Smooth muscle cell (in vitro differentiated cells): ENCODE results near the gene MYO18B. TPM values are rescaled to one million over a fixed set of nuclear protein-coding genes. Genes with fewer than 3 reads are reported as not detected.

Experiments used
- DNase-seq: peaks from one replicate; lab custom pipeline; 2025; ENCODE audit not compliant: unreplicated experiment; lab: John Stamatoyannopoulos, UW
- H2AFZ ChIP-seq: fragments of 200-600 bp; sonication (generic); 2 replicates; pipeline ENCODE4 v1.6.0; 2016; ENCODE audit warnings: antibody characterized with exemption, low read depth, mild to moderate bottlenecking
- H3F3A ChIP-seq: fragments of 200-600 bp; sonication (generic); 2 replicates; pipeline ENCODE4 v1.6.0; 2017; ENCODE audit warnings: antibody characterized with exemption, low read depth
- H3K27ac ChIP-seq: fragments of 200-600 bp; sonication (generic); 2 replicates; pipeline ENCODE4 v1.5.1; 2016; ENCODE audit warnings: low read depth, mild to moderate bottlenecking
- H3K27me3 ChIP-seq: fragments of 200-600 bp; sonication (generic); 2 replicates; pipeline ENCODE4 v1.6.1; 2016; ENCODE audit warnings: low read depth, mild to moderate bottlenecking
- H3K36me3 ChIP-seq: fragments of 200-600 bp; sonication (generic); 2 replicates; pipeline ENCODE4 v1.5.1; 2016; ENCODE audit warnings: low read depth
- H3K4me1 ChIP-seq: fragments of 200-600 bp; sonication (generic); 2 replicates; pipeline ENCODE4 v1.5.1; 2016; ENCODE audit warnings: low read depth
- H3K4me2 ChIP-seq: fragments of 200-600 bp; sonication (generic); 2 replicates; pipeline ENCODE4 v1.6.0; 2016; ENCODE audit warnings: mild to moderate bottlenecking
- H3K4me3 ChIP-seq: fragments of 200-600 bp; sonication (generic); 2 replicates; pipeline ENCODE4 v1.5.1; 2016; ENCODE audit warnings: mild to moderate bottlenecking
- H3K79me2 ChIP-seq: fragments of 200-600 bp; sonication (generic); 2 replicates; pipeline ENCODE4 v1.6.0; 2016; ENCODE audit warnings: low read depth, mild to moderate bottlenecking
- H3K9ac ChIP-seq: fragments of 200-600 bp; sonication (generic); 2 replicates; pipeline ENCODE4 v1.6.0; 2016; ENCODE audit warnings: low read depth
- H3K9me3 ChIP-seq: fragments of 200-600 bp; sonication (generic); replicated peaks from 2 replicates; pipeline ENCODE4 v1.5.1; 2016; ENCODE audit warnings: low read depth
- H4K20me1 ChIP-seq: fragments of 200-600 bp; sonication (generic); 2 replicates; pipeline ENCODE4 v1.6.0; 2016; ENCODE audit warnings: low read depth
- WGBS: methylation state at CpG from one replicate; pipeline ENCODE4 v1.1.7; 2016; ENCODE audit warnings: low lambda C conversion rate; 5-methylcytosine and 5-hydroxymethylcytosine counted together
- polyA plus RNA-seq: library from polyadenylated mRNA; unstranded; fragments of >200 nt; fragmentation: Nextera tagmentation; extraction: Ambion mirVana; gene quantifications from 2 replicates; pipeline ENCODE4 v1.2.1, GENCODE V29; 2016
- total RNA-seq: library from RNA; depleted of rRNA; stranded (reverse); fragments of >200 nt; gene quantifications from 2 replicates; pipeline ENCODE4 v1.2.3, GENCODE V29; 2014
- TF ChIP-seq, protein P1 (sequence below): fragments of 200-600 bp; sonication (generic); IDR thresholded peaks from 2 replicates; pipeline ENCODE4 v1.5.1; 2017; ENCODE audit warnings: borderline replicate concordance, mild to moderate bottlenecking, antibody characterized with exemption; ENCODE audit not compliant: insufficient read depth, poor library complexity, severe bottlenecking

The MYO18B gene
- total and polyA plus RNA-seq, 2 experiments from 2014 or later, result 0.13 to 1.2 TPM

- peaks cover 3% of the 10 kb centered on the region for H3K27me3 ChIP-seq
- H3K9me3 ChIP-seq, result no peaks in the 10 kb centered on the region
- no peak overlapping the region for H3K9ac ChIP-seq
- H3K4me3 ChIP-seq, result no peak overlapping the region
- no peaks in the 10 kb centered on the region for H3K36me3 ChIP-seq
- 73% methylated on average over 2 of the region's 2 CpGs for WGBS
- no peaks in the 10 kb centered on the region for H3K79me2 ChIP-seq
- TF ChIP-seq, protein P1, sequence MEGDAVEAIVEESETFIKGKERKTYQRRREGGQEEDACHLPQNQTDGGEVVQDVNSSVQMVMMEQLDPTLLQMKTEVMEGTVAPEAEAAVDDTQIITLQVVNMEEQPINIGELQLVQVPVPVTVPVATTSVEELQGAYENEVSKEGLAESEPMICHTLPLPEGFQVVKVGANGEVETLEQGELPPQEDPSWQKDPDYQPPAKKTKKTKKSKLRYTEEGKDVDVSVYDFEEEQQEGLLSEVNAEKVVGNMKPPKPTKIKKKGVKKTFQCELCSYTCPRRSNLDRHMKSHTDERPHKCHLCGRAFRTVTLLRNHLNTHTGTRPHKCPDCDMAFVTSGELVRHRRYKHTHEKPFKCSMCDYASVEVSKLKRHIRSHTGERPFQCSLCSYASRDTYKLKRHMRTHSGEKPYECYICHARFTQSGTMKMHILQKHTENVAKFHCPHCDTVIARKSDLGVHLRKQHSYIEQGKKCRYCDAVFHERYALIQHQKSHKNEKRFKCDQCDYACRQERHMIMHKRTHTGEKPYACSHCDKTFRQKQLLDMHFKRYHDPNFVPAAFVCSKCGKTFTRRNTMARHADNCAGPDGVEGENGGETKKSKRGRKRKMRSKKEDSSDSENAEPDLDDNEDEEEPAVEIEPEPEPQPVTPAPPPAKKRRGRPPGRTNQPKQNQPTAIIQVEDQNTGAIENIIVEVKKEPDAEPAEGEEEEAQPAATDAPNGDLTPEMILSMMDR, result no peak
- DNase-seq, result no peak
- no peak overlapping the region for H3K27ac ChIP-seq
- no peak overlapping the region for H3K4me2 ChIP-seq
- no peaks in the 10 kb centered on the region for H4K20me1 ChIP-seq
- no peaks in the 10 kb centered on the region for H3F3A ChIP-seq
- no peaks in the 10 kb centered on the region for H3K4me1 ChIP-seq
- H2AFZ ChIP-seq, result no peak overlapping the region
Observed at GRCh38 chr22:25880524-25880923, 138.5 kb downstream of the MYO18B start.

DNA sequence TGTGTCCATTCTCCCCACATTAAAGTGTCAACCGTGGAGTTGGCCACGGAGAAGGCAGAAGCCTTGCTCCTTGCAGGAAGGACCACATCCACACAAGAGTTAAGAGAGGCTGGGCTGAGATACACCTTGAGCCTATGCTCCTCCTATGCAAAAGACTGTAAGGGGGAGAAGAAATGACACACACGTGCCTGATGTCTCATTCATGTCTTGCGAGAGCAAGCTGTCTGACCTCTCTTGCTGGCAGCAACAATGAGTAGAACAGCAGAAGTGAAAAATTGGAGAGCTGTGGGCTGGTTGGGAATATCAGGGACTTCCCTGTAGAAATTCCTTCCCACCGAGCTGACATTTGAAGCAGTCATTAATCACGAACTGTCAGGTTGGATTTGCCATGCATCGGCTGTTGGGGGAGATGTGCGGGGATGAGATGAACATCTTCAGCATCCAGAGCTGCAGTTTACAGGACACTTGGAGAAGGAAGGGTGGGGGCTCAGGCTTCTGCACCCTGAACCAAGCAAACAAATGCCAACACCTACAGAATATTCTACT is 139.3 kb downstream of the MYO18B start:
- no peak for DNase-seq
- TF ChIP-seq, protein P1, result no peak
- no peaks in the 10 kb centered on the region for H3K36me3 ChIP-seq
- no peaks in the 10 kb centered on the region for H3K4me1 ChIP-seq
- WGBS, result 83% methylated on average over 8 of the region's 8 CpGs
- no peak overlapping the region for H3K4me2 ChIP-seq
- no peaks in the 10 kb centered on the region for H3K79me2 ChIP-seq
- no peak overlapping the region for H3K4me3 ChIP-seq
- no peak overlapping the region for H2AFZ ChIP-seq
- H3K9me3 ChIP-seq, result no peaks in the 10 kb centered on the region
- peaks cover 8% of the 10 kb centered on the region for H3K27me3 ChIP-seq
- H3K27ac ChIP-seq, result no peak overlapping the region
- H4K20me1 ChIP-seq, result no peaks in the 10 kb centered on the region
- no peak overlapping the region for H3K9ac ChIP-seq
- no peaks in the 10 kb centered on the region for H3F3A ChIP-seq

GRCh38 chr22:25882360-25882759 is 140.4 kb downstream of the MYO18B start:
- Histone ChIP-seq H3K9me3 (no peaks in the 10 kb centered on the region), H3K27me3 (peaks cover 17% of the 10 kb centered on the region), H3K4me3 (no peak overlapping the region), H3K36me3 (no peaks in the 10 kb centered on the region), H3K79me2 (no peaks in the 10 kb centered on the region), H3K4me1 (no peaks in the 10 kb centered on the region), H2AFZ (no peak overlapping the region), H3F3A (no peaks in the 10 kb centered on the region), H3K9ac (no peak overlapping the region), H4K20me1 (no peaks in the 10 kb centered on the region), H3K4me2 (no peak overlapping the region), H3K27ac (no peak overlapping the region)
- WGBS, result 82% methylated on average over 2 of the region's 2 CpGs
- DNase-seq, result no peak
- TF ChIP-seq, protein P1, result no peak

DNA sequence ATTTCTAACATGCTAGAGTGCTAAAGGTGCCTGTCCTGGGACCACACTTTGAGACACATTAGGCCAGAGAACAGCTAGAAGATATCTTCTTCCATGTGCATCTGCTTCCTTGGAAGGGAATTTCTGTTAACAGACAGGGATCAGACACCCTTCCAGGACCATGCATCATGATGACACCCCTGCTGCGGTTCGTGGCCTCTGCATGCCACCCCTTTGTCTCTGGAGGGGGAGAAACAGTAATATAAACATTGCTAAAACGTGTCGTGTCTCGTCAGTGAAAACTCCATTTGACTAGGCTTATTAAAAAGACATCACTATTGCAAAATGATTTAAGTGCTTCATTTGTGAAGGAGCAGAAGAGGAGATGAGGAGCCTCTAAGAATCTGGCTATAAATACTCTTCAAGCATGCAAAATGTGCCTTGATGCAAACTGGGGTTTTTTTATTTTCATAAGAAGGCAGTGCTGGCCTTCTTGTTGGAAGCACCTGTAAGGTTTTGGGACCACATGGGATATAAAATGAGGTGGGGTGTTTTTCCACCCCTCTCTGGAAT is 141.6 kb downstream of the MYO18B start:
- no peaks in the 10 kb centered on the region for H3K9me3 ChIP-seq
- H3F3A ChIP-seq, result no peaks in the 10 kb centered on the region
- no peaks in the 10 kb centered on the region for H3K36me3 ChIP-seq
- no peak overlapping the region for H2AFZ ChIP-seq
- no peak overlapping the region for H3K4me3 ChIP-seq
- peaks cover 21% of the 10 kb centered on the region for H3K27me3 ChIP-seq
- H3K27ac ChIP-seq, result no peak overlapping the region
- no peak for DNase-seq
- no peak overlapping the region for H3K9ac ChIP-seq
- no peaks in the 10 kb centered on the region for H3K4me1 ChIP-seq
- 60% methylated on average over 5 of the region's 5 CpGs for WGBS
- H3K79me2 ChIP-seq, result no peaks in the 10 kb centered on the region
- H4K20me1 ChIP-seq, result no peaks in the 10 kb centered on the region
- TF ChIP-seq, protein P1, result no peak
- no peak overlapping the region for H3K4me2 ChIP-seq
